Karpas-422 (cell line): ENCODE data around the gene RPL22. TPM values are rescaled to one million over a fixed set of nuclear protein-coding genes. Genes with fewer than 3 reads are reported as not detected.

Experiments
- DNase-seq: peaks from one replicate; pipeline ENCODE4 v3.0.0-alpha.2; 2015
- H2AFZ ChIP-seq: fragments of 200-600 bp; sonication (generic); 2 replicates; pipeline ENCODE4 v1.6.1; 2014; ENCODE audit warnings: antibody characterized with exemption, low read length, mixed read lengths
- H3K27ac ChIP-seq: fragments of 200-600 bp; sonication (generic); 2 replicates; pipeline ENCODE4 v1.5.1; 2014; ENCODE audit warnings: mild to moderate bottlenecking, low read length, moderate library complexity
- H3K27me3 ChIP-seq: fragments of 200-600 bp; sonication (generic); 2 replicates; pipeline ENCODE4 v1.6.1; 2014; ENCODE audit warnings: low read length, mixed read lengths
- H3K36me3 ChIP-seq: fragments of 200-600 bp; sonication (generic); 2 replicates; pipeline ENCODE4 v1.6.1; 2014; ENCODE audit warnings: low read length, mixed read lengths; ENCODE audit not compliant: insufficient read depth
- H3K4me1 ChIP-seq: fragments of 200-600 bp; sonication (generic); 2 replicates; pipeline ENCODE4 v1.6.1; 2014; ENCODE audit warnings: mild to moderate bottlenecking, low read length, mixed read lengths
- H3K4me2 ChIP-seq: fragments of 200-600 bp; sonication (generic); 2 replicates; pipeline ENCODE4 v1.6.1; 2014; ENCODE audit warnings: low read length, low read depth, mild to moderate bottlenecking; ENCODE audit not compliant: poor library complexity, severe bottlenecking
- H3K4me3 ChIP-seq: fragments of 200-600 bp; sonication (generic); 2 replicates; pipeline ENCODE4 v1.5.1; 2014; ENCODE audit warnings: mild to moderate bottlenecking, antibody characterized with exemption, low read length, mixed read lengths
- H3K79me2 ChIP-seq: fragments of 200-600 bp; sonication (generic); 2 replicates; pipeline ENCODE4 v1.6.1; 2014; ENCODE audit warnings: mild to moderate bottlenecking, low read length, mixed read lengths
- H3K9ac ChIP-seq: fragments of 200-600 bp; sonication (generic); 2 replicates; pipeline ENCODE4 v1.6.0; 2014; ENCODE audit warnings: low read length
- H3K9me2 ChIP-seq: fragments of 200-600 bp; sonication (generic), shearing (Covaris generic); replicated peaks from 2 replicates; pipeline ENCODE4 v1.6.0; 2014; ENCODE audit warnings: mild to moderate bottlenecking, low read length, moderate library complexity; ENCODE audit not compliant: insufficient read depth
- H3K9me3 ChIP-seq: fragments of 300-700, 200-600 bp; sonication (generic); 2 replicates; pipeline ENCODE4 v1.6.1; 2014; ENCODE audit warnings: low read length, mixed read lengths
- H4K20me1 ChIP-seq: fragments of 200-600 bp; sonication (generic); 2 replicates; pipeline ENCODE4 v1.6.1; 2014; ENCODE audit warnings: mild to moderate bottlenecking, antibody characterized with exemption, low read length, low read depth; ENCODE audit not compliant: insufficient read depth
- total RNA-seq: library from RNA; depleted of rRNA; stranded (reverse); fragments of >200 nt; shearing (Covaris generic); gene quantifications from 2 replicates; pipeline ENCODE4 v1.2.3, GENCODE V29; 2014; ENCODE audit warnings: low replicate concordance

The RPL22 gene
- total RNA-seq, 1 experiment from 2014 or later, result 183 TPM

GRCh38 chr1:6183520-6183989 is 15.8 kb downstream of the RPL22 start:
- no peak overlapping the region for H3K9ac ChIP-seq
- peaks cover 13% of the 10 kb centered on the region; the same call in 1 of the 2 replicates for H3K36me3 ChIP-seq
- H3K4me2 ChIP-seq, result no peak overlapping the region
- no peaks in the 10 kb centered on the region for H3K27me3 ChIP-seq
- H3K4me1 ChIP-seq, result no peaks in the 10 kb centered on the region
- no peak overlapping the region for H3K27ac ChIP-seq
- DNase-seq, result peak; percentile 73
- H3K79me2 ChIP-seq, result no peaks in the 10 kb centered on the region
- no peak overlapping the region for H2AFZ ChIP-seq
- H4K20me1 ChIP-seq, result peaks cover 38% of the 10 kb centered on the region
- no peak overlapping the region for H3K4me3 ChIP-seq
- H3K9me3 ChIP-seq, result no peaks in the 10 kb centered on the region
- H3K9me2 ChIP-seq, result no peaks in the 10 kb centered on the region

- Histone ChIP-seq H3K36me3 (peaks cover 9% of the 10 kb centered on the region; the same call in 1 of the 2 replicates), H3K79me2 (no peaks in the 10 kb centered on the region), H3K4me1 (no peaks in the 10 kb centered on the region), H3K4me3 (no peak overlapping the region), H2AFZ (no peak overlapping the region), H3K9me2 (no peaks in the 10 kb centered on the region), H4K20me1 (peaks cover 37% of the 10 kb centered on the region), H3K9me3 (no peaks in the 10 kb centered on the region), H3K27ac (no peak overlapping the region), H3K9ac (no peak overlapping the region), H3K27me3 (no peaks in the 10 kb centered on the region), H3K4me2 (no peak overlapping the region)
- no peak for DNase-seq
These were observed 18.0 kb downstream of the RPL22 start for GRCh38 chr1:6181347-6181770.

GRCh38 chr1:6180707-6181311 is 18.6 kb downstream of the RPL22 start:
- Histone ChIP-seq H3K9me2 (no peaks in the 10 kb centered on the region), H3K27ac (no peak overlapping the region), H3K4me2 (no peak overlapping the region), H3K9me3 (no peaks in the 10 kb centered on the region), H3K4me1 (no peaks in the 10 kb centered on the region), H3K27me3 (no peaks in the 10 kb centered on the region), H3K4me3 (no peak overlapping the region), H3K79me2 (no peaks in the 10 kb centered on the region), H3K9ac (no peak overlapping the region), H4K20me1 (peaks cover 33% of the 10 kb centered on the region), H3K36me3 (peaks cover 6% of the 10 kb centered on the region; the same call in 1 of the 2 replicates), H2AFZ (no peak overlapping the region)
- DNase-seq, result no peak

- no peaks in the 10 kb centered on the region for H3K27me3 ChIP-seq
- peaks cover 2% of the 10 kb centered on the region; the same call in 1 of the 2 replicates for H3K36me3 ChIP-seq
- DNase-seq, result no peak
These were observed 19.1 kb downstream of the RPL22 start, which contains the start of gene CHD5 for GRCh38 chr1:6180268-6180706. CHD5 (minus strand) TSS chr1:6180321; CDS start chr1:6180023, 298 bp downstream.

GRCh38 chr1:6179564-6180175 is 19.7 kb downstream of the RPL22 start:
- no peaks in the 10 kb centered on the region for H3K27me3 ChIP-seq
- H3K4me2 ChIP-seq, result no peak overlapping the region
- H3K9me3 ChIP-seq, result no peaks in the 10 kb centered on the region
- H3K79me2 ChIP-seq, result no peaks in the 10 kb centered on the region
- no peaks in the 10 kb centered on the region for H3K4me1 ChIP-seq
- no peaks in the 10 kb centered on the region; the same call in 1 of the 2 replicates for H3K9me2 ChIP-seq
- no peak overlapping the region for H3K4me3 ChIP-seq
- peaks cover 22% of the 10 kb centered on the region for H4K20me1 ChIP-seq
- DNase-seq, result no peak
- no peak overlapping the region for H3K9ac ChIP-seq
- no peak overlapping the region for H2AFZ ChIP-seq
- H3K27ac ChIP-seq, result no peak overlapping the region
- no peaks in the 10 kb centered on the region for H3K36me3 ChIP-seq

More at GRCh38 chr1:6180268-6180706, 19.1 kb downstream of the RPL22 start, which contains the start of gene CHD5:
- H3K4me2 ChIP-seq, result no peak within 1 kb of the TSS
- no peaks in the 10 kb centered on the region for H3K4me1 ChIP-seq
- H3K9me3 ChIP-seq, result no peaks in the 10 kb centered on the region
- H3K79me2 ChIP-seq, result no peaks in the 10 kb centered on the region
- H3K27ac ChIP-seq, result no peak within 1 kb of the TSS
- H3K9ac ChIP-seq, result no peak within 1 kb of the TSS
- no peak within 1 kb of the TSS for H3K4me3 ChIP-seq
- H3K9me2 ChIP-seq, result no peaks in the 10 kb centered on the region
- peaks cover 28% of the 10 kb centered on the region for H4K20me1 ChIP-seq
- no peak within 1 kb of the TSS for H2AFZ ChIP-seq

GRCh38 chr1:6178751-6179563 is 20.4 kb downstream of the RPL22 start:
- Histone ChIP-seq H3K4me1 (no peaks in the 10 kb centered on the region), H4K20me1 (peaks cover 15% of the 10 kb centered on the region; the same call in 1 of the 2 replicates), H3K9me2 (no peaks in the 10 kb centered on the region; the same call in 1 of the 2 replicates), H3K36me3 (no peaks in the 10 kb centered on the region), H3K9me3 (no peaks in the 10 kb centered on the region), H3K79me2 (no peaks in the 10 kb centered on the region), H2AFZ (no peak overlapping the region), H3K4me3 (no peak overlapping the region), H3K9ac (no peak overlapping the region), H3K27me3 (no peaks in the 10 kb centered on the region), H3K27ac (no peak overlapping the region), H3K4me2 (no peak overlapping the region)
- DNase-seq, result no peak

GRCh38 chr1:6177681-6178380 is 21.6 kb downstream of the RPL22 start:
- Histone ChIP-seq H3K36me3 (no peaks in the 10 kb centered on the region), H3K9me2 (no peaks in the 10 kb centered on the region; the same call in 1 of the 2 replicates), H3K27ac (no peak overlapping the region), H3K9ac (no peak overlapping the region), H3K4me2 (no peak overlapping the region), H3K9me3 (no peaks in the 10 kb centered on the region), H2AFZ (no peak overlapping the region), H3K79me2 (no peaks in the 10 kb centered on the region), H3K27me3 (no peaks in the 10 kb centered on the region), H4K20me1 (peaks cover 5% of the 10 kb centered on the region; the same call in 1 of the 2 replicates), H3K4me1 (no peaks in the 10 kb centered on the region), H3K4me3 (no peak overlapping the region)
- DNase-seq, result no peak
